Loucy (cell line): ENCODE data around the gene DPT.

ENCODE experiments used
- EZH2phosphoT487 ChIP-seq: fragments of 200-600 bp; IDR thresholded peaks from 2 replicates; pipeline ENCODE4 v1.6.1; 2018; ENCODE audit warnings: antibody characterized with exemption, mild to moderate bottlenecking, moderate library complexity, borderline replicate concordance
- TF ChIP-seq, protein P1 (sequence below): fragments of 200-600 bp; sonication (generic); conservative IDR thresholded peaks from 2 replicates; pipeline ENCODE4 v1.5.1; 2014; ENCODE audit warnings: mild to moderate bottlenecking, antibody characterized with exemption, low read length

DNA sequence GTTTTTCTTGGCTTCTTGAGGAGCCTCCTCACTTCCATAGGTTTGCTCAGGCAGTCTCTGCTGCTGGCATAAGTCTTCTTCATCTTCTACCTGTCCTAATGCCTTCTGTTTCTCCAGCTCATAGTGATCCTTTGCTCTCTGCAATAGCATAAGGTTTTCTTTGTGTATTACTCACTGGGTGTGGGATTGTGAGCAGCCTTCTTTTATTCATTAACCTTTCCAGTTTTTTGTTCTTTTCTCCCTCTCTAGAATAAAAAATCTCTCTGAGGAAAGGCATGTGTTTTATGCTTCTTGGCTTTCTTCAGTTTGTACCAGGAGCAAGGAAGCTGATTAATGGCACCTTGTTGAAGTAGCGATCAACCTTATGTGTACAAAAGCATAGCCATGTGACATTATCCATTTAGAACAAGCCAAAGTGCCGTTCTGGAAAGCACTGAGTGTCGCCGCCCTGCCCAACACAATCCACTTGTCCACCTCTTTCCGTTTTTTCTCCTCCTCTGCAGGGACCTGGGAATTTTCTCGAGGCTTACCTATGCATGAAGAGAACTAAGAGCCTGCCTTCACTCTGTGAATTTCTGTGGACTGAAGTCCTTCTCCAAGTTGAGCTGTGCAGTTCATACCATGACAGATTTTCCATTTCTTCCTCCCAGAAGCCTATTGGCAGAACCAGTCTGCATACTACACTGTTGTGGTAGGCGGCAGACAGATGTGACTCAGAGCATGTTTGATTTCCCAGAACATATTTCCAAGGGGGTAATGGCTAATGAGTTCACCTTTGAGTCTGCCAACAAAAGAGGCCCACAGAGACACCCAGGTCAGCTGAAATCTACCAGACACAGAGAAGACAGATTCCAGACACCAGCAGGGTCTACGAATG lies 39.0 kb downstream of the DPT start:
- TF ChIP-seq, protein P1, sequence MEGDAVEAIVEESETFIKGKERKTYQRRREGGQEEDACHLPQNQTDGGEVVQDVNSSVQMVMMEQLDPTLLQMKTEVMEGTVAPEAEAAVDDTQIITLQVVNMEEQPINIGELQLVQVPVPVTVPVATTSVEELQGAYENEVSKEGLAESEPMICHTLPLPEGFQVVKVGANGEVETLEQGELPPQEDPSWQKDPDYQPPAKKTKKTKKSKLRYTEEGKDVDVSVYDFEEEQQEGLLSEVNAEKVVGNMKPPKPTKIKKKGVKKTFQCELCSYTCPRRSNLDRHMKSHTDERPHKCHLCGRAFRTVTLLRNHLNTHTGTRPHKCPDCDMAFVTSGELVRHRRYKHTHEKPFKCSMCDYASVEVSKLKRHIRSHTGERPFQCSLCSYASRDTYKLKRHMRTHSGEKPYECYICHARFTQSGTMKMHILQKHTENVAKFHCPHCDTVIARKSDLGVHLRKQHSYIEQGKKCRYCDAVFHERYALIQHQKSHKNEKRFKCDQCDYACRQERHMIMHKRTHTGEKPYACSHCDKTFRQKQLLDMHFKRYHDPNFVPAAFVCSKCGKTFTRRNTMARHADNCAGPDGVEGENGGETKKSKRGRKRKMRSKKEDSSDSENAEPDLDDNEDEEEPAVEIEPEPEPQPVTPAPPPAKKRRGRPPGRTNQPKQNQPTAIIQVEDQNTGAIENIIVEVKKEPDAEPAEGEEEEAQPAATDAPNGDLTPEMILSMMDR: no peak
- no peak for TF ChIP-seq EZH2phosphoT487
